GM18870 (cell line): Measurements from ENCODE around the gene IL6ST.

Experiments used
- ATAC-seq: cut with Tn5 transposase; IDR thresholded peaks from one replicate; pipeline ENCODE4 v1.9.1; 2021; ENCODE audit warnings: moderate library complexity; ENCODE audit not compliant: unreplicated experiment

The IL6ST gene

GRCh38 chr5:55923865-55924500, 70.8 kb downstream of the IL6ST start:
- ATAC-seq = no peak

- ATAC-seq = no peak
These were observed 71.5 kb downstream of the IL6ST start for GRCh38 chr5:55923177-55923771.

- no peak for ATAC-seq
These were observed 73.1 kb downstream of the IL6ST start for GRCh38 chr5:55921617-55922016.

- no peak for ATAC-seq
These were observed 74.0 kb downstream of the IL6ST start for GRCh38 chr5:55920784-55921183.

GRCh38 chr5:55919625-55920024, 75.1 kb downstream of the IL6ST start:
- ATAC-seq = no peak

GRCh38 chr5:55918087-55919035, 76.4 kb downstream of the IL6ST start:
- ATAC-seq = no peak

GRCh38 chr5:55917402-55918086, 77.2 kb downstream of the IL6ST start:
- no peak for ATAC-seq

- ATAC-seq = no peak
These were observed 77.8 kb downstream of the IL6ST start for GRCh38 chr5:55916986-55917385.

- no peak for ATAC-seq
These were observed 79.0 kb downstream of the IL6ST start for GRCh38 chr5:55915783-55916182.

GRCh38 chr5:55914971-55915370, 79.8 kb downstream of the IL6ST start:
- ATAC-seq = no peak

GRCh38 chr5:55913466-55914413, 81.0 kb downstream of the IL6ST start:
- ATAC-seq = peak; percentile 97

GRCh38 chr5:55911784-55912653, 82.7 kb downstream of the IL6ST start:
- no peak for ATAC-seq

- no peak for ATAC-seq
These were observed 86.0 kb downstream of the IL6ST start for GRCh38 chr5:55908804-55909203.

GRCh38 chr5:55907927-55908326, 86.8 kb downstream of the IL6ST start:
- ATAC-seq = no peak

- no peak for ATAC-seq
These were observed 89.5 kb downstream of the IL6ST start for GRCh38 chr5:55905251-55905650.

GRCh38 chr5:55904152-55904551, 90.6 kb downstream of the IL6ST start:
- ATAC-seq = no peak

- peak; percentile 82 for ATAC-seq
These were observed 91.6 kb downstream of the IL6ST start for GRCh38 chr5:55903121-55903701.

- no peak for ATAC-seq
These were observed 92.1 kb downstream of the IL6ST start for GRCh38 chr5:55902696-55903095.

- ATAC-seq = no peak
These were observed 94.0 kb downstream of the IL6ST start for GRCh38 chr5:55900776-55901175.
